ENCODE measurements around the gene PIP5KL1. TPM values are rescaled to one million over a fixed set of nuclear protein-coding genes. Genes with fewer than 3 reads are reported as not detected.

The PIP5KL1 gene
- total and polyA plus RNA-seq, 2 of the 8 experiments (the other 6 are each of a cell fraction or from before 2014, with no cell fraction given): 13.4 to 15.4 TPM

- H2BK120ac ChIP-seq (replicated peaks; ENCODE audit: low read depth, low read length): no peak overlapping the region
- H3K4ac ChIP-seq (replicated peaks; ENCODE audit: insufficient read length, low read depth, low read length): no peak overlapping the region
- 81% methylated on average over 8 of the region's 8 CpGs; no CpG with 5 or more reads in 1 of the 2 experiments for WGBS, 2 experiments (ENCODE audit: extremely low coverage in 1 of 2, insufficient coverage in 1 of 2, insufficient read length in 1 of 2, insufficient replicate concordance in 2 of 2, low coverage in 1 of 2, low lambda C conversion rate in 2 of 2, missing lambda C conversion rate in 1 of 2)
- peaks cover 0 to 3% of the 10 kb centered on the region in 2 experiments for H4K20me1 ChIP-seq (replicated peaks in 1 of 2; ENCODE audit: control insufficient read depth in 1 of 2, insufficient read depth in 2 of 2, low read length in 2 of 2)
- no peak overlapping the region for H3K4me2 ChIP-seq (ENCODE audit: insufficient read depth in 1 of 2, low read depth in 2 of 2, low read length in 2 of 2)
- H3K4me1 ChIP-seq (replicated peaks in 1 of 4; ENCODE audit: control insufficient read depth in 3 of 4, insufficient read depth in 4 of 4, low read length in 3 of 4): peaks cover 4 to 8% (median 7%) of the 10 kb centered on the region in 4 experiments
- ChIA-PET CTCF (ENCODE audit: partially characterized antibody) (interaction anchor here (0.6 to 6.7 kb wide), 18 partner anchors 10 to 1361 kb away, joined by 3 to 114 read pairs (median 4); partner anchors contain the start of genes ST6GALNAC6 and TOR2A), POLR2A (ENCODE audit: partially characterized antibody) (interaction anchor here (0.6 to 3.7 kb wide), 9 partner anchors 10 to 45 kb away, joined by 3 to 16 read pairs (median 4); partner anchors contain the start of gene ST6GALNAC6)
- no peaks in the 10 kb centered on the region for H3K9me3 ChIP-seq (ENCODE audit: insufficient read depth in 2 of 2, low read depth in 1 of 2, low read length in 1 of 2)
- no peak overlapping the region for H2BK20ac ChIP-seq (ENCODE audit: low read length)
- no peaks in the 10 kb centered on the region for H3K79me1 ChIP-seq (ENCODE audit: low read depth, low read length)
- no peak overlapping the region for H2BK15ac ChIP-seq (ENCODE audit: low read length)
- H3K18ac ChIP-seq (ENCODE audit: extremely low read depth, low read length): no peak overlapping the region
- H2BK12ac ChIP-seq (ENCODE audit: low read depth, low read length): peak overlapping the region; percentile 39; the same call in 1 of the 2 replicates
- no peak overlapping the region for H3K9ac ChIP-seq (replicated peaks in 1 of 4; ENCODE audit: extremely low read depth in 1 of 4, low read depth in 3 of 4, low read length in 3 of 4)
- FAIRE-seq: no peak
- H4K91ac ChIP-seq (replicated peaks; ENCODE audit: insufficient read length, low read length): no peak overlapping the region
- H3K36me3 ChIP-seq (ENCODE audit: control insufficient read depth in 2 of 4, insufficient read depth in 4 of 4, low read length in 3 of 4): no peaks in the 10 kb centered on the region
- TF ChIP-seq SIN3A (conservative IDR thresholded peaks at IDR 0.05 in 1 of 2, IDR thresholded peaks at IDR 0.05 in 1 of 2; ENCODE audit: low read depth in 1 of 2, low read length in 2 of 2) (peak in 1 of 2 experiments; percentile 50; a peak in 1 of 4 replicates), SIRT6 (IDR thresholded peaks at IDR 0.05; ENCODE audit: low read length) (no peak), CTCF (IDR thresholded peaks at IDR 0.05; ENCODE audit: control extremely low read depth in 1 of 3, insufficient read depth in 1 of 3, low read depth in 1 of 3, low read length in 3 of 3) (peak; percentile 37 to 56 (median 45); a peak in 3 of 4 replicates), RAD21 (IDR thresholded peaks at IDR 0.05 in 1 of 2, conservative IDR thresholded peaks at IDR 0.05 in 1 of 2; ENCODE audit: low read depth in 2 of 2, low read length in 2 of 2) (peak; percentile 25 to 46; a peak in 3 of 4 replicates)
- H3K27me3 ChIP-seq (replicated peaks in 1 of 4; ENCODE audit: control insufficient read depth in 3 of 4, extremely low read depth in 1 of 4, insufficient read depth in 3 of 4, low read length in 3 of 4): peaks cover 0 to 14% (median 10%) of the 10 kb centered on the region in 4 experiments; a peak in 5 of 7 replicates
- H2AFZ ChIP-seq (ENCODE audit: low read length): no peak overlapping the region
- H3K56ac ChIP-seq (replicated peaks; ENCODE audit: insufficient read length, low read depth, low read length): no peak overlapping the region
- 0 out of 2 replicates have a peak overlapping the region, but pooled peaks have one; percentile 48 for H4K8ac ChIP-seq (ENCODE audit: extremely low read depth, insufficient read depth, low read length)
- H3K23me2 ChIP-seq (ENCODE audit: low read depth, low read length): peaks cover 5% of the 10 kb centered on the region
- DNase-seq (ENCODE audit: low read depth in 1 of 2, low spot score in 2 of 2): no peak
- H3K23ac ChIP-seq (ENCODE audit: insufficient read length): no peak overlapping the region
- H4K5ac ChIP-seq (ENCODE audit: insufficient read length, low read depth, low read length): no peak overlapping the region
- no peaks in the 10 kb centered on the region for H3K79me2 ChIP-seq (ENCODE audit: control insufficient read depth in 1 of 2, insufficient read depth in 2 of 2, low read length in 2 of 2)
- peak overlapping the region; percentile 78; the same call in 1 of the 2 replicates for H2AK5ac ChIP-seq (ENCODE audit: low read depth, low read length)
- no peak overlapping the region for H2BK5ac ChIP-seq (ENCODE audit: low read depth, low read length)
- no peak overlapping the region for H3K4me3 ChIP-seq (ENCODE audit: extremely low read depth in 1 of 4, insufficient read depth in 2 of 4, low read depth in 3 of 4, low read length in 4 of 4)
- H3K14ac ChIP-seq (ENCODE audit: insufficient read length): no peak overlapping the region
- no peak overlapping the region for H3K27ac ChIP-seq (ENCODE audit: low read depth, low read length)
Observed at GRCh38 chr9:127918183-127919107, 12.1 kb downstream of the PIP5KL1 start.
